ENCODE results near the gene CD109.

DNA sequence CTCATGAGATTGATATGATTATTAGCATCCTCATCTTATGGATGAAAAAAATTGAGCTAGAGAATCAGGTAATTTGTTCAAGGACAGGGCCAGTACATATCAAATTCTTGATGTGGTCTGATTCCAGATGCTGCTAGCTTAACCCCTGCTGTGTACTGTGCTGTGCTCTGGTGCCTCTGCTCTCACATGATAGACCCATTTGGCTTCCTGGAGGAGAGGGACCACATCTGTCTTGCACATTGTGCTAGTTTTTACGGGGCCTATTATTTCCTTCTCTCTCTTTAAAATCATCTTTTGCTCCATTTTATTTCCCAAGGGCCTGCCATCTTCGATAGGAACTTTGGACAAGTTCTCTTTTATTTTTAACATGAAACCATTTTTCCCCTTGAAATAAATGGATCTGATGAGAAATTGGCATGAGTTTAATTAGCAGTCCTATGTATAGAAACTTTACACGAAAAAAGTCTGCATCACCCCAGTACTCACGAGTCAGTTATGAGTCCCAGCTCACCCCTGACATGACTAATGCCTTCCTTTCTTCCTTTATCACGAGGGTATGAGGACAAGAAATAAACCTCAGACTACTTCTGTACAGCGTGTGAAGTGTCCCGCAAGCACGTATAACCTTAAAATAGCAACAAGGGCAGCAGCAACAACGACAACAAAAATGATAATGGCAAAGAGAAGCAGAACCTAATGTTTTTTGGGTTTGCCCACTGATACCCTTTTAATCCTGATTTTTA is 26.5 kb downstream of the CD109 start:
- TF ChIP-seq, protein P1, sequence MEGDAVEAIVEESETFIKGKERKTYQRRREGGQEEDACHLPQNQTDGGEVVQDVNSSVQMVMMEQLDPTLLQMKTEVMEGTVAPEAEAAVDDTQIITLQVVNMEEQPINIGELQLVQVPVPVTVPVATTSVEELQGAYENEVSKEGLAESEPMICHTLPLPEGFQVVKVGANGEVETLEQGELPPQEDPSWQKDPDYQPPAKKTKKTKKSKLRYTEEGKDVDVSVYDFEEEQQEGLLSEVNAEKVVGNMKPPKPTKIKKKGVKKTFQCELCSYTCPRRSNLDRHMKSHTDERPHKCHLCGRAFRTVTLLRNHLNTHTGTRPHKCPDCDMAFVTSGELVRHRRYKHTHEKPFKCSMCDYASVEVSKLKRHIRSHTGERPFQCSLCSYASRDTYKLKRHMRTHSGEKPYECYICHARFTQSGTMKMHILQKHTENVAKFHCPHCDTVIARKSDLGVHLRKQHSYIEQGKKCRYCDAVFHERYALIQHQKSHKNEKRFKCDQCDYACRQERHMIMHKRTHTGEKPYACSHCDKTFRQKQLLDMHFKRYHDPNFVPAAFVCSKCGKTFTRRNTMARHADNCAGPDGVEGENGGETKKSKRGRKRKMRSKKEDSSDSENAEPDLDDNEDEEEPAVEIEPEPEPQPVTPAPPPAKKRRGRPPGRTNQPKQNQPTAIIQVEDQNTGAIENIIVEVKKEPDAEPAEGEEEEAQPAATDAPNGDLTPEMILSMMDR (IDR thresholded peaks at IDR 0.05), result no peak
- TF ChIP-seq ZFX (IDR thresholded peaks at IDR 0.05; ENCODE audit: borderline replicate concordance), result no peak

Data from 22Rv1 (cell line).